IMR-90 (cell line): ENCODE measurements around the gene PRELID3B. TPM values are rescaled to one million over a fixed set of nuclear protein-coding genes. Genes with fewer than 3 reads are reported as not detected.

Source experiments
- ATAC-seq: fragments of 200-7000 bp; cut with Tn5 transposase; 2 replicates; pipeline ENCODE4 v1.9.1; 2020; ENCODE audit warnings: low read depth, mild to moderate bottlenecking, moderate library complexity
- BruUV-seq: library from RNA; stranded (reverse); fragments of 400-500 nt; replicated peaks from 2 replicates; lab custom pipeline; 2021; lab: Mats Ljungman, UMichigan
- CTCF ChIA-PET: fragments of 300-600 bp; formaldehyde crosslinking; extraction: SDS; loops from one replicate; lab custom pipeline; 2021; ENCODE audit warnings: antibody characterized with exemption; lab: Yijun Ruan, JAX
- POLR2A ChIA-PET: fragments of 300-600 bp; sonication (Branson Sonifier 250); formaldehyde crosslinking; loops from one replicate; lab custom pipeline; 2022; ENCODE audit warnings: antibody characterized with exemption; ENCODE audit not compliant: unreplicated experiment; lab: Charles Lee
- DNase-seq: peaks from one replicate; pipeline ENCODE4 v3.0.0; 2013
- H2AFZ ChIP-seq: replicated peaks from 2 replicates; pipeline ENCODE3; 2013; ENCODE audit warnings: low read length, mild to moderate bottlenecking; ENCODE audit not compliant: poor library complexity
- H2AK5ac ChIP-seq: 2 replicates; pipeline ENCODE4 v1.6.1; 2013; ENCODE audit warnings: low read depth, low read length, inconsistent platforms
- H2AK9ac ChIP-seq: replicated peaks from 2 replicates; pipeline ENCODE3; 2013; ENCODE audit warnings: mild to moderate bottlenecking, low read depth, low read length, moderate library complexity; ENCODE audit not compliant: poor library complexity
- H2BK120ac ChIP-seq: 2 replicates; pipeline ENCODE4 v1.6.1; 2013; ENCODE audit warnings: low read depth, low read length, inconsistent platforms
- H2BK15ac ChIP-seq: 3 replicates; pipeline ENCODE4 v1.6.1; 2013; ENCODE audit warnings: low read depth, low read length, inconsistent platforms
- H2BK20ac ChIP-seq: 2 replicates; pipeline ENCODE4 v1.6.1; 2013; ENCODE audit warnings: low read depth, mild to moderate bottlenecking, inconsistent platforms, low read length, moderate library complexity
- H2BK5ac ChIP-seq: 2 replicates; pipeline ENCODE4 v1.6.1; 2013; ENCODE audit warnings: mild to moderate bottlenecking, low read depth, low read length, inconsistent platforms; ENCODE audit not compliant: poor library complexity, severe bottlenecking
- H3K14ac ChIP-seq: replicated peaks from 2 replicates; pipeline ENCODE4 v1.6.1; 2013; ENCODE audit warnings: low read depth, low read length, inconsistent platforms
- H3K18ac ChIP-seq: 2 replicates; pipeline ENCODE4 v1.6.1; 2013; ENCODE audit warnings: low read depth, low read length, control low read depth
- H3K23ac ChIP-seq: 2 replicates; pipeline ENCODE4 v1.6.1; 2013; ENCODE audit warnings: low read depth, low read length, inconsistent platforms
- H3K27ac ChIP-seq: 2 replicates; pipeline ENCODE4 v1.5.1; 2013; ENCODE audit warnings: mild to moderate bottlenecking, control low read depth, low read length; ENCODE audit not compliant: insufficient read depth
- H3K27me3 ChIP-seq: 2 replicates; pipeline ENCODE4 v1.6.1; 2013; ENCODE audit warnings: low read length; ENCODE audit not compliant: control insufficient read depth, insufficient read depth
- H3K36me3 ChIP-seq: 2 replicates; pipeline ENCODE4 v1.6.1; 2013; ENCODE audit warnings: low read length, mixed read lengths; ENCODE audit not compliant: control insufficient read depth, insufficient read depth
- H3K4ac ChIP-seq: 2 replicates; pipeline ENCODE4 v1.6.1; 2013; ENCODE audit warnings: low read depth, low read length, inconsistent platforms
- H3K4me1 ChIP-seq: 2 replicates; pipeline ENCODE4 v1.6.1; 2013; ENCODE audit warnings: low read length, mixed read lengths; ENCODE audit not compliant: control insufficient read depth, insufficient read depth
- H3K4me2 ChIP-seq: 2 replicates; pipeline ENCODE4 v1.6.1; 2013; ENCODE audit warnings: low read depth, mild to moderate bottlenecking, control low read depth, low read length, moderate library complexity
- H3K4me3 ChIP-seq: 2 replicates; pipeline ENCODE4 v1.5.1; 2013; ENCODE audit warnings: low read depth, mild to moderate bottlenecking, control low read depth, low read length, moderate library complexity; ENCODE audit not compliant: insufficient read depth
- H3K56ac ChIP-seq: 2 replicates; pipeline ENCODE4 v1.6.1; 2013; ENCODE audit warnings: low read length, inconsistent platforms; ENCODE audit not compliant: insufficient read depth; ENCODE audit errors: extremely low read depth
- H3K79me1 ChIP-seq, 2 experiments: 2 replicates each; pipeline ENCODE4 v1.6.1; 2013; ENCODE audit warnings: low read length in 2 of 2, inconsistent platforms in 1 of 2, low read depth in 1 of 2
- H3K9ac ChIP-seq: 2 replicates; pipeline ENCODE4 v1.6.1; 2013; ENCODE audit warnings: low read depth, low read length, control low read depth
- H3K9me1 ChIP-seq: 2 replicates; pipeline ENCODE4 v1.6.1; 2013; ENCODE audit warnings: low read length, inconsistent platforms; ENCODE audit not compliant: insufficient read depth
- H3K9me3 ChIP-seq: 2 replicates; pipeline ENCODE4 v1.6.1; 2013; ENCODE audit warnings: low read length; ENCODE audit not compliant: control insufficient read depth, insufficient read depth
- H4K20me1 ChIP-seq: 2 replicates; pipeline ENCODE4 v1.6.1; 2013; ENCODE audit warnings: low read length, inconsistent platforms; ENCODE audit not compliant: insufficient read depth
- H4K5ac ChIP-seq: 2 replicates; pipeline ENCODE4 v1.6.1; 2013; ENCODE audit warnings: mild to moderate bottlenecking, low read depth, low read length, control low read depth
- H4K8ac ChIP-seq, 2 experiments: 2 replicates each; pipeline ENCODE4 v1.6.1; 2013; ENCODE audit warnings: low read depth in 2 of 2, low read length in 2 of 2, control low read depth in 1 of 2, inconsistent platforms in 1 of 2
- H4K91ac ChIP-seq: 2 replicates; pipeline ENCODE4 v1.6.1; 2013; ENCODE audit warnings: low read depth, low read length, inconsistent platforms; ENCODE audit not compliant: insufficient read depth
- CEBPB ChIP-seq: IDR thresholded peaks from 2 replicates; pipeline ENCODE4 v1.6.1; 2012; ENCODE audit warnings: low read depth, low read length, improper control_type of control experiment
- CHD1 ChIP-seq: IDR thresholded peaks from 2 replicates; pipeline ENCODE4 v1.6.1; 2012; ENCODE audit warnings: low read depth, low read length, improper control_type of control experiment
- FOS ChIP-seq: fragments of 150-350 bp; IDR thresholded peaks from 2 replicates; pipeline ENCODE4 v1.6.1; 2016; ENCODE audit warnings: low read depth, low read length
- MAFK ChIP-seq: IDR thresholded peaks from 2 replicates; pipeline ENCODE4 v1.6.1; 2012; ENCODE audit warnings: low read depth, low read length, improper control_type of control experiment
- MXI1 ChIP-seq: IDR thresholded peaks from 2 replicates; pipeline ENCODE4 v1.6.1; 2012; ENCODE audit warnings: low read depth, mild to moderate bottlenecking, low read length, moderate library complexity, borderline replicate concordance
- RAD21 ChIP-seq: IDR thresholded peaks from 2 replicates; pipeline ENCODE4 v1.6.1; 2012; ENCODE audit warnings: low read length, improper control_type of control experiment
- RCOR1 ChIP-seq: IDR thresholded peaks from 2 replicates; pipeline ENCODE4 v1.6.1; 2012; ENCODE audit warnings: mild to moderate bottlenecking, low read length, improper control_type of control experiment; ENCODE audit not compliant: insufficient replicate concordance
- RFX5 ChIP-seq: IDR thresholded peaks from 2 replicates; pipeline ENCODE4 v1.8.0; 2012; ENCODE audit warnings: low read depth, mild to moderate bottlenecking, low read length, moderate library complexity
- USF2 ChIP-seq: fragments of 150-350 bp; IDR thresholded peaks from 2 replicates; pipeline ENCODE4 v1.6.1; 2017; ENCODE audit warnings: mild to moderate bottlenecking, antibody characterized with exemption, low read length, low read depth
- WGBS, 2 experiments: methylation state at CpG; one replicate each; pipeline versions ENCODE4 v1.1.5 to v1.1.7; 2013; ENCODE audit warnings: missing lambda C conversion rate in 2 of 2; ENCODE audit not compliant: insufficient read length in 1 of 2; ENCODE audit errors: extremely low coverage in 2 of 2; 5-methylcytosine and 5-hydroxymethylcytosine counted together
- dilution Hi-C: fragments of 300-500 bp; cut with HindIII; formaldehyde crosslinking; loops from one replicate; pipeline ENCODE4 v1.14.3; 2018; ENCODE audit warnings: low sequenced_read_pairs; ENCODE audit not compliant: unreplicated experiment
- in situ Hi-C: fragments of 300-500 bp; cut with MboI; formaldehyde crosslinking; loops from 3 replicates; pipeline ENCODE4 v1.14.3; 2019; ENCODE audit warnings: low sequenced_read_pairs, inconsistent platforms, mixed read lengths
- intact Hi-C: fragments of 100-400 bp; cut with micrococcal nuclease; formaldehyde crosslinking; loops from 2 replicates; pipeline ENCODE4 v1.10.0; 2022
- polyA plus RNA-seq, 3 experiments: library from polyadenylated mRNA; depleted of rRNA; stranded (reverse); fragments of >200 nt; gene quantifications; 2 replicates each; pipeline ENCODE4 v1.2.3, GENCODE V29; 2012; ENCODE audit warnings: low replicate concordance in 1 of 3
- total RNA-seq: library from RNA; depleted of rRNA; stranded (reverse); fragments of >200 nt; gene quantifications from 2 replicates; pipeline ENCODE4 v1.2.3, GENCODE V29; 2012
- TF ChIP-seq, protein P1 (sequence below): fragments of 150-350 bp; IDR thresholded peaks from 2 replicates; pipeline ENCODE4 v1.6.1; 2016; ENCODE audit warnings: low read depth, mild to moderate bottlenecking, low read length, moderate library complexity, borderline replicate concordance
- TF ChIP-seq, protein P2 (sequence below): conservative IDR thresholded peaks from 2 replicates; pipeline ENCODE4 v1.5.1; 2012; ENCODE audit warnings: mild to moderate bottlenecking, low read depth, low read length, improper control_type of control experiment

Gene PRELID3B
- total and polyA plus RNA-seq, 2 of the 4 experiments (the other 2 are of a cell fraction): 24.8 to 41.9 TPM

- intact Hi-C loops: no loop called here
- H2AFZ ChIP-seq: no peak overlapping the region
- H3K9me3 ChIP-seq: no peaks in the 10 kb centered on the region
- H4K91ac ChIP-seq: no peak overlapping the region
- no peak overlapping the region for H4K8ac ChIP-seq
- WGBS, 2 experiments: 93% methylated on average over 3 of the region's 14 CpGs; no CpG with 5 or more reads in 1 of the 2 experiments
- H2AK5ac ChIP-seq: no peak overlapping the region
- no peak overlapping the region for H4K5ac ChIP-seq
- POLR2A ChIA-PET: no interaction called here
- peaks cover 69% of the 10 kb centered on the region for H3K36me3 ChIP-seq
- H3K9ac ChIP-seq: no peak overlapping the region
- BruUV-seq: no TSS peak
- H4K20me1 ChIP-seq: peaks cover 15% of the 10 kb centered on the region
- H3K9me1 ChIP-seq: peaks cover 21% of the 10 kb centered on the region
- dilution Hi-C loops: no loop called here
- H3K4ac ChIP-seq: no peak overlapping the region
- no peak overlapping the region for H3K23ac ChIP-seq
- H2BK120ac ChIP-seq: no peak overlapping the region
- H3K14ac ChIP-seq: no peak overlapping the region
- no peak for DNase-seq
- H2BK5ac ChIP-seq: no peak overlapping the region
- H3K4me1 ChIP-seq: peaks cover 6% of the 10 kb centered on the region; the same call in 1 of the 2 replicates
- ATAC-seq: no peak
- H3K79me1 ChIP-seq: peaks cover 25 to 59% of the 10 kb centered on the region in 2 experiments
- H3K4me2 ChIP-seq: no peak overlapping the region
- no peak overlapping the region for H3K4me3 ChIP-seq
- H3K27ac ChIP-seq: no peak overlapping the region
- in situ Hi-C loops: no loop called here
- no peak overlapping the region for H3K56ac ChIP-seq
- no peak overlapping the region for H2BK20ac ChIP-seq
- CTCF ChIA-PET: interaction anchor here (0.6 to 1.3 kb wide), 2 partner anchors 9 to 668 kb away, joined by 3 to 4 read pairs; partner anchors contain the start of gene NELFCD
- TF ChIP-seq CEBPB (no peak), MAFK (no peak), CHD1 (no peak), FOS (no peak), MXI1 (no peak), USF2 (no peak), RAD21 (no peak), RFX5 (no peak), RCOR1 (no peak)
- TF ChIP-seq, protein P1, sequence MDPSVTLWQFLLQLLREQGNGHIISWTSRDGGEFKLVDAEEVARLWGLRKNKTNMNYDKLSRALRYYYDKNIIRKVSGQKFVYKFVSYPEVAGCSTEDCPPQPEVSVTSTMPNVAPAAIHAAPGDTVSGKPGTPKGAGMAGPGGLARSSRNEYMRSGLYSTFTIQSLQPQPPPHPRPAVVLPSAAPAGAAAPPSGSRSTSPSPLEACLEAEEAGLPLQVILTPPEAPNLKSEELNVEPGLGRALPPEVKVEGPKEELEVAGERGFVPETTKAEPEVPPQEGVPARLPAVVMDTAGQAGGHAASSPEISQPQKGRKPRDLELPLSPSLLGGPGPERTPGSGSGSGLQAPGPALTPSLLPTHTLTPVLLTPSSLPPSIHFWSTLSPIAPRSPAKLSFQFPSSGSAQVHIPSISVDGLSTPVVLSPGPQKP: no peak
- TF ChIP-seq, protein P2, sequence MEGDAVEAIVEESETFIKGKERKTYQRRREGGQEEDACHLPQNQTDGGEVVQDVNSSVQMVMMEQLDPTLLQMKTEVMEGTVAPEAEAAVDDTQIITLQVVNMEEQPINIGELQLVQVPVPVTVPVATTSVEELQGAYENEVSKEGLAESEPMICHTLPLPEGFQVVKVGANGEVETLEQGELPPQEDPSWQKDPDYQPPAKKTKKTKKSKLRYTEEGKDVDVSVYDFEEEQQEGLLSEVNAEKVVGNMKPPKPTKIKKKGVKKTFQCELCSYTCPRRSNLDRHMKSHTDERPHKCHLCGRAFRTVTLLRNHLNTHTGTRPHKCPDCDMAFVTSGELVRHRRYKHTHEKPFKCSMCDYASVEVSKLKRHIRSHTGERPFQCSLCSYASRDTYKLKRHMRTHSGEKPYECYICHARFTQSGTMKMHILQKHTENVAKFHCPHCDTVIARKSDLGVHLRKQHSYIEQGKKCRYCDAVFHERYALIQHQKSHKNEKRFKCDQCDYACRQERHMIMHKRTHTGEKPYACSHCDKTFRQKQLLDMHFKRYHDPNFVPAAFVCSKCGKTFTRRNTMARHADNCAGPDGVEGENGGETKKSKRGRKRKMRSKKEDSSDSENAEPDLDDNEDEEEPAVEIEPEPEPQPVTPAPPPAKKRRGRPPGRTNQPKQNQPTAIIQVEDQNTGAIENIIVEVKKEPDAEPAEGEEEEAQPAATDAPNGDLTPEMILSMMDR: no peak
- H3K18ac ChIP-seq: no peak overlapping the region
- H2BK15ac ChIP-seq: no peak overlapping the region
- H2AK9ac ChIP-seq: no peak overlapping the region
- no peaks in the 10 kb centered on the region for H3K27me3 ChIP-seq
These were observed 51.7 kb downstream of the PRELID3B start for GRCh38 chr20:58990651-58991445.
